Suprapubic skin (tissue), 4 donors: ENCODE measurements around the gene NFIC.

Experiments
- CTCF ChIP-seq, 2 donors: fragments of 200-600 bp in 1 of 2; fragments of 450-650 bp in 1 of 2; sonication (generic) in 1 of 2; IDR thresholded peaks; one replicate each; pipeline ENCODE4 v1.5.1; 2016 to 2019; ENCODE audit warnings: antibody characterized with exemption in 2 of 2, mild to moderate bottlenecking in 1 of 2, moderate library complexity in 1 of 2
- EP300 ChIP-seq: sonication (generic); formaldehyde crosslinking; IDR thresholded peaks from one replicate; pipeline ENCODE4 v1.6.1; 2017; ENCODE audit warnings: antibody characterized with exemption
- POLR2A ChIP-seq, 2 donors: fragments of 450-650 bp; IDR thresholded peaks; one replicate each; pipeline ENCODE4 v1.6.1; 2017; ENCODE audit warnings: antibody characterized with exemption in 2 of 2, mild to moderate bottlenecking in 2 of 2, moderate library complexity in 2 of 2
- POLR2AphosphoS5 ChIP-seq, 3 donors: sonication (generic); formaldehyde crosslinking; IDR thresholded peaks; one replicate each; pipeline ENCODE4 v1.6.1; 2017; ENCODE audit warnings: antibody characterized with exemption in 3 of 3

- peak in 1 of 2 donors; percentile 24 for TF ChIP-seq POLR2A (IDR thresholded peaks at IDR 0.05)
- TF ChIP-seq CTCF (IDR thresholded peaks at IDR 0.05) = no peak
- no peak for TF ChIP-seq EP300
- TF ChIP-seq POLR2AphosphoS5 (IDR thresholded peaks at IDR 0.05) = peak; percentile 35 to 83 (median 82)
Observed at GRCh38 chr19:3434630-3435553, 68.5 kb downstream of the NFIC start.
